KOPT-K1 (cell line): ENCODE results near the gene WDR49.
"Not testable (repeated sequence)": the region's sequence is repeated elsewhere in the genome, so short reads cannot be mapped to it uniquely, and the experiment has no call there.

Experiments used
- H3K27ac ChIP-seq: fragments of 200-600 bp; sonication (generic); 2 replicates; pipeline ENCODE4 v1.5.1; 2016; ENCODE audit warnings: antibody characterized with exemption, mild to moderate bottlenecking, low read depth, low read length; ENCODE audit not compliant: poor library complexity, severe bottlenecking
- H3K36me3 ChIP-seq: fragments of 200-600 bp; sonication (generic); 2 replicates; pipeline ENCODE4 v1.5.1; 2017; ENCODE audit warnings: antibody characterized with exemption, mild to moderate bottlenecking, low read length, moderate library complexity; ENCODE audit not compliant: insufficient read depth
- H3K9me3 ChIP-seq: fragments of 200-600 bp; sonication (generic); 2 replicates; pipeline ENCODE4 v1.5.1; 2017; ENCODE audit warnings: antibody characterized with exemption, low read length, mild to moderate bottlenecking; ENCODE audit not compliant: insufficient read depth, poor library complexity, severe bottlenecking

WDR49 gene

GRCh38 chr3:167653155-167653554 is 587 bp downstream of the WDR49 start:
- Histone ChIP-seq H3K27ac (no peak overlapping the region), H3K9me3 (no peaks in the 10 kb centered on the region)

GRCh38 chr3:167651826-167652225 is 1.9 kb downstream of the WDR49 start:
- Histone ChIP-seq H3K36me3 (no peaks in the 10 kb centered on the region), H3K9me3 (no peaks in the 10 kb centered on the region), H3K27ac (no peak overlapping the region)

More at GRCh38 chr3:167653155-167653554, 587 bp downstream of the WDR49 start:
- no peaks in the 10 kb centered on the region for H3K36me3 ChIP-seq

DNA sequence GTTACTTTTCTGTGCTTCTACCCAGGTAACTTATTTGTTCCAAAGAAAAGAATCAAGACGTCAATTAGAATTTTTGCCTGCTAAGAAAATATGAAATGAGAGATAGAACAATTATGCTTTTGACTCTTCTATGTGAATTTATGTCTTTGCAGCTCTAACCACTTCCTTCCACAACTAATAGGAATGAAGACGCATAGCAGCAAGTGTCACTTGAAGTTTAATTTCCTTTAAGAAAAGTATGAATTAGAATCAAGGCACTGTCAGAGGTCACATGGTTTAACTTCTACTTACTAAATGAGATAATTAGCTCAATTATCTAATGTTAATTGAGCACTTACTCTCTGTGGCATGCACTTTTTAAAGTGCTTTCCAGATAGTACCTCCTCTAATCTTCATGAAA is 3.3 kb downstream of the WDR49 start:
- Histone ChIP-seq H3K36me3 (no peaks in the 10 kb centered on the region), H3K9me3 (no peaks in the 10 kb centered on the region)

DNA sequence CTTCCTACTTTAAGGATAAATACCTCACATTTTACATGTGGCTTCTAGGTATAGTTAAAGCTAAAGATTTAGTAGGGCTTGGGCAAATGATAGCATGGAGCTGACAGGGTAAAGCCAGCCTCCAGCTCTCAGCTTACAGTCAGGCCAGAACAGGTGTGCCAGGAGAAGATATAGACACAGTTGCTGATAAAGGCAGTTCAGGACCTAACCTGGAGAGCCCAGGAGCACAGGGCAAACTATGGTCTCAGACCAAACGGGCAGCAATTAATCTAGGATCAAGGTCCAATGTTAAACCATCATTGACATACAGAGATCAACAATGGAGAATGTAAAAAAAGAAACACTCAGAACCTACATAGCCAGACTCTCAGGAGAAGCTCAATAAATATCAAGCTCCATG is 4.0 kb downstream of the WDR49 start:
- no peak overlapping the region for H3K27ac ChIP-seq
- no peaks in the 10 kb centered on the region for H3K9me3 ChIP-seq
- H3K36me3 ChIP-seq = no peaks in the 10 kb centered on the region

More for the DNA sequence above, 3.3 kb downstream of the WDR49 start:
- H3K27ac ChIP-seq = no peak overlapping the region

DNA sequence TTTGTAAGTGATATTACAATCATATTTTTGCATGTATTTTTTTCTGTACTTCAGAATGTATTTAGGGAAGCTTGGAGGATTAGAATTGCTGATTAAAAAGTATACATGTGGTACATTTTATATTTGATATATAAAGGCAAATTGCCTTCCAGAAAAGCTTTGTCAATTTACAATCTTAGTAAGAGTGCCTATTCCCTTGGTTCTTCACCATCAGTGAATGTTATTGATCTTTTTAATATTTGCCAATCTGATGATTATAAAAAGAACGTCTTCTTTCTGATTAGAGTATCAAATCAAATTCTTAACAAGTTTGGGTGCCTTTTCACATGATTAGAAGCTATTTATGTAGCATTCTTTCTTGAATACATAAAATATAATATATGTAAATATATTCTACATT is 9.1 kb downstream of the WDR49 start:
- no peak overlapping the region for H3K27ac ChIP-seq
- H3K36me3 ChIP-seq = no peaks in the 10 kb centered on the region

GRCh38 chr3:167631471-167631870 is 22.3 kb downstream of the WDR49 start:
- Histone ChIP-seq H3K27ac (no peak overlapping the region), H3K9me3 (no peaks in the 10 kb centered on the region), H3K36me3 (no peaks in the 10 kb centered on the region)

More for the DNA sequence above, 9.1 kb downstream of the WDR49 start:
- no peaks in the 10 kb centered on the region for H3K9me3 ChIP-seq

- Histone ChIP-seq H3K9me3 (no peaks in the 10 kb centered on the region), H3K27ac (no peak overlapping the region), H3K36me3 (no peaks in the 10 kb centered on the region)
Measured at GRCh38 chr3:167626490-167626889, 27.3 kb downstream of the WDR49 start.

- H3K9me3 ChIP-seq = no peaks in the 10 kb centered on the region
- no peak overlapping the region for H3K27ac ChIP-seq
- H3K36me3 ChIP-seq = no peaks in the 10 kb centered on the region
Measured at GRCh38 chr3:167615030-167615429, 38.7 kb downstream of the WDR49 start.

DNA sequence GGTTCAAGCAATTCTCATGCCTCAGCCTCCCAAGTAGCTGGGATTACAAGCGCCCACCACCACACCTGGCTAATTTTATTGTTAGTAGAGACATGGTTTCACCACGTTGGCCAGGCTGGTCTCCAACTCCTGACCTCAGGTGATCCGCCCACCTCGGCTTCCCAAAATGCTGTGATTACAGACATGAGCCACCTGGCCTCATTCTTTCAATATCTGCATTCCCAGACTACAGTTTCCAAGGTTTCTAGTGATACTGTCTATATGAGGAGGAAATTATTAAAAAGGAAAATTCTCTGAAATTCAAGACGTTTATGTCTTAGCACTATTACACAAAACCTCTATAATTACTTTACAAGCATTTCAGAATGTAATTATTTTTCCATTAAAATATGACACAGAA is 39.5 kb downstream of the WDR49 start:
- H3K27ac ChIP-seq, H3K36me3 ChIP-seq: not testable (repeated sequence)

DNA sequence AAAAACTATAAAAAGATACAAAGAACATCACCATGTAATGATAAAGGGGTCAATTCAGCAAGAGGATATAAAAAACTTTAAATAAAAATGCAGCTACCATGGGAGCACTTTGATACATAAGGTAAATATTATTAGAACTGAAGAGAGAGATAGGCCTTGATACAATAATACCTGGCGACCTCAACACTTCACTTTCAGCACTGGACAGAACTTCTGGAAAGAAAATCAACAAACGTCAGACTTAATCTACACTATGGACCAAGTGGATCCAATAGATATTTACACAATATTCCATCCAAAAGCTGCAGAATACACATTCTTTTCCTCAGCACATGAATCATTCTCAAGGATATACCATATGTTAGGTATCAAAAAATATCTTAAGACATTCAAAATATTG is 42.0 kb downstream of the WDR49 start:
- H3K36me3 ChIP-seq = no peaks in the 10 kb centered on the region
- H3K27ac ChIP-seq = no peak overlapping the region
- H3K9me3 ChIP-seq = no peaks in the 10 kb centered on the region

More for the DNA sequence above, 39.5 kb downstream of the WDR49 start:
- not testable (repeated sequence) for H3K9me3 ChIP-seq

- H3K27ac ChIP-seq = no peak overlapping the region
- no peaks in the 10 kb centered on the region for H3K36me3 ChIP-seq
- no peaks in the 10 kb centered on the region for H3K9me3 ChIP-seq
Measured at GRCh38 chr3:167609156-167609555, 44.6 kb downstream of the WDR49 start.

- H3K36me3 ChIP-seq = no peaks in the 10 kb centered on the region
- no peaks in the 10 kb centered on the region for H3K9me3 ChIP-seq
- H3K27ac ChIP-seq = no peak overlapping the region
Measured at GRCh38 chr3:167606836-167607235, 46.9 kb downstream of the WDR49 start.

DNA sequence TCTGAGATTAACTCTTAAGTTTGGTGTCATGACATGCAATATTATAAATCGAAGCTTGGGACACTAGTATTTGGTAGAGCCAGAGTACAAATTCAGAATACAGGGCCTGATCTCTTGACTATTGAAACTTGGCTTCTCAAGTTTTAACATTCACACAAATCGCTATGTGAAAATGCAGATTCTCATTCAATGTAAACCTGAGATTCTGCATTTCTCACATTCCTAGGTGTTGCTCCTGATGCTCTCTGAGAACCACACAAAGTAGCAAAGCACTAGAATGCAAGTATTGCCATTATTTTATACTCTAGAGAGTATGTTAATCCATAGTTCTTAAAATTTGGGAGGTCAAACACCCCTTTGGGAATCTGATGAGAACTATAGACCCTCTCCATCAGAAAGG is 47.9 kb downstream of the WDR49 start:
- no peaks in the 10 kb centered on the region for H3K36me3 ChIP-seq
- H3K27ac ChIP-seq = no peak overlapping the region
- no peaks in the 10 kb centered on the region for H3K9me3 ChIP-seq

DNA sequence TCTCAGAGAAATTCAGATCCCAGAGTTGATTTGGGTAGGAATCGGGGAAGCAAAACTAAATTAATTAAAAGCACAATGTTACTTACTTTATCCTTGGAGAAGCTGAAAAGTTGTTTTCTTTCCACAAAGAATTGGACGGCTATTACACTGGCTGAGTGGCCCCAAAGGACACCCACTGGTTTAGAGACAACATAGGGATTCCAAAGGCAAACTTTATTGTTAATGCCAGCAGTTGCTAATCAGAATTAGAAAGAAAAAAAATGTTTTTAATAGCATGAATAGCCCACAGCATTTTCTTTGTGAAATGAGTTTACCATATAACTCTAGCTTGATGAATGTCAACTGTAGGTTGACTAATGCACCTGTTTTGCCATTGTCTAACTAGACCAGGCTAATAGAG is 51.7 kb downstream of the WDR49 start:
- H3K9me3 ChIP-seq = no peaks in the 10 kb centered on the region
- H3K27ac ChIP-seq = no peak overlapping the region
- H3K36me3 ChIP-seq = no peaks in the 10 kb centered on the region

DNA sequence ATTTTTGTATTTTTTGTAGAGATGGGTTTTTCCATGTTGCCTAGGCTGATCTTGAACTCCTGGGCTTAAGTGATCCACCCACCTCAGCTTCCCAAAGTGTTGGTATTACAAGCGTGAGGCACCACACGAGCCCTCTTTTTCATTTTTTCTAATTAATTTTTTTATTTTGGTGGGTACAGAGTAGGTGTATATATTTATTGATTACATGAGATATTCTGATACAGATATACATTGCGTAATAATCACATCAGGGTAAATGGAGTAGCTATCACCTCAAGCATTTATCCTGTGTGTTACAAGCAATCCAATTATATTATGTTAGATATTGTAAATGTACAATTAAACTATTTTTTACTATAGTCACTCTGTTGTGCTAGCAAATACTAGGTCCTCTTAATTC is 66.1 kb downstream of the WDR49 start:
- no peaks in the 10 kb centered on the region for H3K36me3 ChIP-seq
- no peaks in the 10 kb centered on the region for H3K9me3 ChIP-seq
- H3K27ac ChIP-seq = no peak overlapping the region

DNA sequence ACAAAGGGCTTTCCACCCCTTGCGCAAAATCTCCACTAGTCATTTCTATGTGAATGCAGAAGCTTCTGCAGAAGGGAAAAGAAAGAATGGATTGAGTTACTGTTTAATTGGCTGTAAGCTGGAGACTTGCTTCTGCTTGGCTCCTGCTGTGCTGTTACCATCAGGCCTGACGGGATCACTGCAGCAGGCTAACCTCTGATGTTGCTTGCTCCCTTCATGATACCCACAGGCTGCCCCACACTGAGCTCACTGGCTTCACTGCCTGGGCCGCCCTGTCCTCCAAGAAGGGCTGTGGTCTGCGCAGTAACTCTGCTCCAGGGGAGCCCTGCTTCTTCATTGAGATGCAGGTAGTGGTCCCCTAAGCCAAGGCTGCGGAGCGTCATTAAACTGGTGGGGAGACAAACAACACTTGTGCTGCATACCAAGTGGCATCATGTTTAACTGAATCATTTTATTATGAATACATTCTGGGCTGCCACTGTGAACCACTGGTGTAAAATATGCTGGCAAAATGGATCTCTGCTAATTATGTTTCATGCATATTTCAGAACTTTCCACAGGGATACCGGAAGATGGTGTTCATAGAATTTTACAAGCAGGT is 78.6 kb downstream of the WDR49 start:
- H3K27ac ChIP-seq = no peak overlapping the region
- no peaks in the 10 kb centered on the region for H3K36me3 ChIP-seq
- no peaks in the 10 kb centered on the region for H3K9me3 ChIP-seq
